ENCODE data around the gene LRPAP1. TPM values are rescaled to one million over a fixed set of nuclear protein-coding genes. Genes with fewer than 3 reads are reported as not detected.
"Not testable (repeated sequence)": the region's sequence is repeated elsewhere in the genome, so short reads cannot be mapped to it uniquely, and the experiment has no call there.

The LRPAP1 gene
- total RNA-seq, 4 donors from 2014 or later = 88.5 to 201 (median 174) TPM

- no peak for TF ChIP-seq CTCF (IDR thresholded peaks at IDR 0.05)
- no peak for TF ChIP-seq EP300 (IDR thresholded peaks at IDR 0.05)
- TF ChIP-seq POLR2AphosphoS5 (IDR thresholded peaks at IDR 0.05) = no peak
- no peak for TF ChIP-seq POLR2A (IDR thresholded peaks at IDR 0.05; ENCODE audit: low read depth)
- H3K4me1 ChIP-seq = peaks cover 17 to 31% (median 29%) of the 10 kb centered on the region in 4 donors
- no peak for DNase-seq (ENCODE audit: extremely low spot score)
Observed at GRCh38 chr4:3462321-3462789, 69.9 kb downstream of the LRPAP1 start.

GRCh38 chr4:3461515-3462291, 70.5 kb downstream of the LRPAP1 start:
- intact Hi-C loops (cut with DNase I) = no loop called here
- 79% methylated on average over 17 of the region's 25 CpGs for WGBS
- no peak for DNase-seq (ENCODE audit: extremely low spot score)
- H3K9me3 ChIP-seq = peaks cover 0 to 1% (median 0%) of the 10 kb centered on the region in 4 donors
- no peak overlapping the region for H3K4me3 ChIP-seq
- H3K27ac ChIP-seq (replicated peaks in 1 of 4) = no peak overlapping the region
- TF ChIP-seq EP300 (IDR thresholded peaks at IDR 0.05) (no peak), CTCF (IDR thresholded peaks at IDR 0.05) (no peak), POLR2A (IDR thresholded peaks at IDR 0.05; ENCODE audit: low read depth) (no peak), POLR2AphosphoS5 (IDR thresholded peaks at IDR 0.05) (no peak)
- H3K36me3 ChIP-seq = no peaks in the 10 kb centered on the region
- H3K4me1 ChIP-seq = peaks cover 17 to 31% (median 29%) of the 10 kb centered on the region in 4 donors
- peaks cover 0 to 42% (median 0%) of the 10 kb centered on the region in 4 donors for H3K27me3 ChIP-seq

More at GRCh38 chr4:3462321-3462789, 69.9 kb downstream of the LRPAP1 start:
- H3K9me3 ChIP-seq = no peaks in the 10 kb centered on the region
- WGBS = 92% methylated on average over 10 of the region's 10 CpGs
- peaks cover 0 to 45% (median 0%) of the 10 kb centered on the region in 4 donors for H3K27me3 ChIP-seq
- peak overlapping the region in 3 of 4 donors; percentile 59 to 65 (median 60) for H3K4me3 ChIP-seq
- intact Hi-C loops (cut with DNase I) = no loop called here
- H3K36me3 ChIP-seq = no peaks in the 10 kb centered on the region
- no peak overlapping the region for H3K27ac ChIP-seq (replicated peaks in 1 of 4)

- intact Hi-C loops (cut with DNase I) = no loop called here
- Histone ChIP-seq H3K4me3 (no peak overlapping the region), H3K27me3 (peaks cover 0 to 35% (median 0%) of the 10 kb centered on the region in 4 donors), H3K27ac (replicated peaks in 1 of 4) (no peak overlapping the region), H3K36me3 (no peaks in the 10 kb centered on the region), H3K4me1 (peaks cover 17 to 31% (median 29%) of the 10 kb centered on the region in 4 donors), H3K9me3 (peaks cover 0 to 9% (median 4%) of the 10 kb centered on the region in 4 donors)
- no peak for DNase-seq (ENCODE audit: extremely low spot score)
- 94% methylated on average over 2 of the region's 5 CpGs for WGBS
- TF ChIP-seq POLR2AphosphoS5 (IDR thresholded peaks at IDR 0.05) = no peak
Observed at GRCh38 chr4:3460926-3461325, 71.3 kb downstream of the LRPAP1 start.

GRCh38 chr4:3459156-3459555, 73.1 kb downstream of the LRPAP1 start:
- H3K27ac ChIP-seq (replicated peaks in 1 of 4); intact Hi-C loops (cut with DNase I); DNase-seq (ENCODE audit: extremely low spot score); H3K4me3 ChIP-seq; H3K36me3 ChIP-seq: not testable (repeated sequence)
- 85% methylated on average over 2 of the region's 5 CpGs for WGBS
- Histone ChIP-seq H3K27me3 (peaks cover 0 to 21% (median 0%) of the 10 kb centered on the region in 4 donors), H3K4me1 (peaks cover 17 to 31% (median 29%) of the 10 kb centered on the region in 4 donors), H3K9me3 (peaks cover 0 to 24% (median 13%) of the 10 kb centered on the region in 4 donors)

- Histone ChIP-seq H3K36me3 (no peaks in the 10 kb centered on the region), H3K4me1 (peaks cover 14 to 25% (median 22%) of the 10 kb centered on the region in 4 donors), H3K9me3 (peaks cover 0 to 24% (median 13%) of the 10 kb centered on the region in 4 donors), H3K27me3 (peaks cover 0 to 13% (median 0%) of the 10 kb centered on the region in 4 donors), H3K27ac (replicated peaks in 1 of 4) (no peak overlapping the region), H3K4me3 (no peak overlapping the region)
- DNase-seq (ENCODE audit: extremely low spot score) = no peak
- 82% methylated on average over 6 of the region's 6 CpGs for WGBS
- no peak for TF ChIP-seq EP300 (IDR thresholded peaks at IDR 0.05)
- no peak for TF ChIP-seq CTCF (IDR thresholded peaks at IDR 0.05)
- TF ChIP-seq POLR2AphosphoS5 (IDR thresholded peaks at IDR 0.05) = no peak
- TF ChIP-seq POLR2A (IDR thresholded peaks at IDR 0.05; ENCODE audit: low read depth) = no peak
- intact Hi-C loops (cut with DNase I) = no loop called here
Observed at GRCh38 chr4:3458371-3458770, 73.9 kb downstream of the LRPAP1 start.

GRCh38 chr4:3455596-3455995, 76.6 kb downstream of the LRPAP1 start:
- peaks cover 0 to 24% (median 13%) of the 10 kb centered on the region in 4 donors for H3K9me3 ChIP-seq
- intact Hi-C loops (cut with DNase I); H3K4me3 ChIP-seq; H3K36me3 ChIP-seq; H3K27ac ChIP-seq (replicated peaks in 1 of 4); DNase-seq (ENCODE audit: extremely low spot score); H3K27me3 ChIP-seq: not testable (repeated sequence)
- 100% methylated on average over 3 of the region's 3 CpGs for WGBS
- H3K4me1 ChIP-seq = peaks cover 0 to 14% (median 12%) of the 10 kb centered on the region in 4 donors

All from esophagus muscularis mucosa (tissue), 4 donors.